Fibroblast of peridontal ligament (primary cell): Measurements from ENCODE around the gene ADI1.
"Not testable (repeated sequence)": the region's sequence is repeated elsewhere in the genome, so short reads cannot be mapped to it uniquely, and the experiment has no call there.

Source experiments
- DNase-seq: peaks from one replicate; pipeline ENCODE4 v3.0.0-alpha.2; 2010; ENCODE audit errors: extremely low read depth

Gene ADI1

DNA sequence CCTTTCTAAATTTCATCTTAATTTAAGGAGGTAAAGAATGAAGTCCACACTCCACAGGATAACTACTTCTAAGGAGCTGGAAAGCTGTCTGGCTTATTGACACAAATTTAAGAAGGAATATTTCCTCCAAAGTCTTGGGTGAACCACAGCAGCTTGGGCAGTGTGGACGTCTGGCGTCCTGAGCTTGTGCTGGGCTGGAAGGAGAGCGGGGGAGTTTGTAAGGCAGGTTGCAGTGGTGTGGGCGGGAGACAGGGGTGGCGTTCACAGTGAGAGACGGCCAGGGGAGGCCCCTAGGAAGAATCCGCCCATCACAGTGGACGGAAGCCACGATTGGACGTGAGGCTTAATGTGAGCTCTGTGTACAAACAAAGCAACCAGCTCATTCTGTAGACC is 25.7 kb downstream of the ADI1 start:
- peak; percentile 11 for DNase-seq

DNA sequence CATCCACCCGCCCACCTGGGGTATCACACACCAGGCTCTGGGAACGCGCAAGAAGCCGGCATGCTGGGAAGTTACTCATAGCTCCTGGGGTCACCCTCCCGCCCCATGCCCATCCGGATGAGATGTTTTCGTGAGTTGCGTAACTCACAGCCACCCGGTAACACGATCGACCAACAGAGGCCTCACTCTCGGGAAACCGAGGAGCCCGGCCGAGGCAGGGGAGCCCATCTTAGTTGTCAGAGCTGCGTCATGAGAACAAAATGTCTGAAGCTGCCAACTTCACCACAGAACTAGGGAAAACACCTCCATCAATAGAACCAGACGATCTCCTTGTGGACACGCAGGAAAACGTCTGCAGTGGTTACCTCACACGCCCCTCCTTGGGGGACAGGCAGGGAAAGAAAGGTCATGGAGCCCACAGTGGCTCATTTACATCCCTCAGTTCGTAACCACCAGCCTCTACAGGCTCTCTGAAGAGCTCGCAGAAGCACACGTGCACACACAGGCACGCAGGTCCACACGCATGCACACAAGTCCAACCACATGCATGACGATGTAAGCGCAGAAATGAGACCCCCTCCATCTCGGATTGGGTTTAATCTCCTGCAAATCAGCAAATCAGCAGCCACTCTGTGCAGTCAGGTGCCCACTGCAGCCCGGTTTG is 26.2 kb downstream of the ADI1 start:
- no peak for DNase-seq

DNA sequence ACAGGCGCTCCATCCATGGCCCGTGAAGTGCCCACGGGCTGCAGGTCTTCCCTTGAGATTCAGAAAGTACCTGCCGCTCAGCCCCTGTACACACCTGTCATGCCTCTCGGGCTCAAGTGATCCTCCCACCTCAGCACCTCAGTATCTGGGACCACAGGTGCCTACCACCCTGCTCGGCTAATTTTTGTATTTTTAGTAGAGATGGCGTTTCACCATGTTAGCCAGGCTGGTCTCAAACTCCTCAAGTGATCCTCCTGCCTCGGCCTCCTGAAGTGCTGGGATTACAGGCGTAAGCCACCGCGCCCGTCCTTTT is 26.9 kb downstream of the ADI1 start:
- not testable (repeated sequence) for DNase-seq

DNA sequence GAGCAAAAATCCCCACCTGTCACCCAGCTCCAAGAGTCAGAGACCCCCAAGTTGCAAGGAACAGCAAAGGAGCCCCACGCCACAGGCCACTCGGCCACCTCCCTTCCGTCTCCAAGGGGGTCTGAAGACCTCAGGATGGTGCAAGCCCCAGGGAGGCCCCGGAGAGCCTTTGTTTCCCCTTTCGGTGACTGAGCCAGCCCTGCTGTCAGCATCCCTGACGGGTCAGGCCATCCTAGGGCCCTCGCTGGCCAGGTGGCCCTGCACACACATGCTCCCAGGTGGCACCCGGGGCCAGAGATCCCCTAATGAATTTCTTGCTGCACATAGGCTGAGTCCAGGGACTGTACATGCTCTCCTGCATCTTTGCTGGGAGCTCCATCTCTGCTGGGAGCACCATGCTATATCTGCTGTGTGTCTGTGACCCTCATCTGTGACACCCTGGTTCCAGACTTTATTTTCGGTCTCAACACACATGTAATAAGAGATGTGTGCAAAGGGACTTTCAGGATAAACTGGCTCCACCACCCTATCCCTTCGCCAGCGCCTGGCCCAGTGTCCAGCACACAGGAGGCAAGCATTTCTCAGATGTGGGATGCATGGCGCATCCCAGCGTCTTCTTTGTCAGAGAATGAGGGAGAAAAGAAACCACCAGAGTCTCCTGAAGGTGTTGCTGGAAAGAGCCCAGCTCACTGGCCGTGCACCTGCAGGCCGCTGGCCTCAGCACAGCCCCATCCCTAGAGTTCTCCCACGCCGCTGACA is 27.4 kb downstream of the ADI1 start:
- no peak for DNase-seq

DNA sequence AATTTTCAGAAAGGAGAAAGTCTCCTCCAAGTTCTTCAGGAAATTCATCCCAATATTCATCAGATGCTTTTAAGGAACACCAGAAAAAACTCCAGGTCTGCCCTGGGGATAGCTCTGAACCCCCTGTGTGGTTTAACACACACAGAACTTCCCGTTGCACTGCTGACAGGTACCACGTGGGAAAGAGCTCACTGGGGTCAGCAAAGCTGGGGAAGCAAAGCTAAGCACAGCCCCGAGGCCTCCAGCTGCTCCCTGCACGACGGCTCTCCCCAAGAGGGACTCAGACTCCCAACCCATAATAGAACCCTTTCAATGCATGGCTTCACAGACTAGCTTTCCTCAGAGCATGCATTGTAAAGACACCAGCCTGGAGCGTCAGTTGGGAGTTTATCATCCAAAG is 28.0 kb downstream of the ADI1 start:
- no peak for DNase-seq

DNA sequence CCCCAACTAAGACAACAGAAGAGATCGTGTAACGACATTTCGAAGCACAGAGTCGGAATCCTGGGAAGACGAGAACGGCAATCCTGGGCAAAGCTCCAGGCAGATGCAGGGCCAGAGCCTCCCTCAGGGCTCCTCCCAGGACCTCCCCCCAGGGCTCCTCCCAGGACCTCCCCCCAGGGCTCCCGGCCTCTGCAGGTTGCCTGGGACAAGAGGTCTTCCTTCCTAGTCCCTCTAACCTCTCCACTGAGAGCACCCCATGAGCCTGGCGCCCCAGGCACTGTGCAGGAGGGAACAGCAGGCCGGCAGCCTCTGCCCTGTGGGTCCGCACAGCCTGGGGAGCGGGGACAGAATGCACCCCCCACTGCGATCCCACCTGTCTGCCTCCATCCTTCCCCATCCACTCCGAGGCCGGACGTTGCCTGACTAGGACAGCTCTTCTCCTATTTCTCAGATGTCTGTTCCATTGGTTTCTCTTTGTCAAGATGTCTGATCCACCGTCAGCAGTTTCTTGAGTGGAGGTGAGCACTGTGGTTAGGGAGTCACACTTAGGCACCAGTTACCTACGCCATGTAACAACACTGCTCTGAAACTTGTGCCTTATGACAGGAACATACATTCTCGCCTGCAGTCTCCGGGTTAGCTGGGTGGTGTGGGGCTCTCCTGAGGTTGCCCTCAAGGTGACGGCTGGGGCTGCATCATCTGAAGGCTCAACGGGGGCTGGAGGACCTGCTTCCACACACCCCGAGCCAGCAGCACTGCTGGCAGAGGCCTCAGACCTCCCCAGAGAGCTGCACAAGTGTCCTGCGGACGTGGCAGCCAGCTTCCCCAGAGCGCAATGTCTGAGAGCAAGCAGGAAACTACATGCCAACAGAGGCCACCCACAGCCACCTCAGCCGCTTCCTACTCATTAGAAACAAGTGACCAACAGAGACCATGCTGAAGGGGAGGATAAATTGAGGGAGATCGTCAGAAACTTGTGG is 28.9 kb downstream of the ADI1 start:
- no peak for DNase-seq

DNA sequence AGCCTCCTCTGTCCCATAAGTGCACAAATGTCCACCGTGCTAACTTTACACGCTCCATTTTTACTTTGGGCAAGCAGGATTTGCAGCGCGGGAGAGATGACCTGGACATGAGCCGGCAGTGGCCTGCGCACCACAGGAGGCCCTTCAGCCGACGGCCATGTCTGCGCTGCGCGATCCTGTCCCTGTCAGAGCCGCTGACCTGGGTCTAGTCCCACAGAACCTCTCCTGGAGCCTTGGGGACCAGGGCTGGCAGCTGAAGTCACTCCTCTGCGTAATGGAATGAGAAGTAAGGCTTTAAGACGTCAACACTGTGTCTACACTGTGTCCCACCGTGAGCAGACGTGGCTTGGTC is 29.6 kb downstream of the ADI1 start:
- no peak for DNase-seq

DNA sequence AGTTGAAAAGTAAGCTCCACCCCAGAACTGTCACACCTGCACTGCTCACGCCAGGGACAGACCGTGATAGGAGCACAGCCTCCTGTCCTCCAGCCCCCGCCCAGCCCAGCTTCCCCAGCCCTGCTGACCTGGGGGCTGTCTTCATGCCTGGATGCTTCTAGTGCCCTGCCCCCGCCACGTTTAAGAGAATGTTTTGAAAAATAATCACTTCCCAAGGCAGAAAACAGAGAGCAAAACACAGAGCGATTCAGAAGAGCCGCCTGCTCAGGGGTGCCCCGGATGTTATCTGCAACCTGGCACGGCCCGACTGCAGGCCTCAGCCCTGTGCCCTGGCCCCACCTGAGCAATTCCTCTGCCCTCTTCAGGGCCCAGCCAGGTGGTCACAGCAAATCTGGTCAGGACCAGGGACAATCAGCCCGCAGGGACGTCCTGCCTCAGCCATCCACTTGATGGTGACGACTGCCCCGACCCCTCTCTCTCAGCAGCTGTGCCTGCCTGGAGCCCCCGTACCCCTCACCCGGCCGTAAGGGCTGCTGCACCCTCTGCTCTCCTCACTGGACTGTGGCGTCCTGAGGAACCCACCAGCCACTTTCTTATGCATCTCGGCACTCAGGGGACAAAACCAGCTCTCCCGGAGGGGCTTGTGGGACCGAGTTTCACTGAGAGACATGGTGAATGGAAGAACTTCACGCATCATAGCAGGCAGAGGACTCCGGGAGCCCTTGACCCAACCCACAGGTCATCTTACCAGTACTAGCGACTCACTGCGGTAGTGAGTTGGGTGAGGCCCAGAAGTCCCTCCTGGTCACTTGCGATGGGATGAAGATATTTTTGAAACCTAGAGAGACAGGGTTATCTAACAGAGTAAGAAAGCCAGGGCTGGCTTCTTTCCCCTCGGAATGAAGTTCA is 30.2 kb downstream of the ADI1 start:
- DNase-seq: no peak

DNA sequence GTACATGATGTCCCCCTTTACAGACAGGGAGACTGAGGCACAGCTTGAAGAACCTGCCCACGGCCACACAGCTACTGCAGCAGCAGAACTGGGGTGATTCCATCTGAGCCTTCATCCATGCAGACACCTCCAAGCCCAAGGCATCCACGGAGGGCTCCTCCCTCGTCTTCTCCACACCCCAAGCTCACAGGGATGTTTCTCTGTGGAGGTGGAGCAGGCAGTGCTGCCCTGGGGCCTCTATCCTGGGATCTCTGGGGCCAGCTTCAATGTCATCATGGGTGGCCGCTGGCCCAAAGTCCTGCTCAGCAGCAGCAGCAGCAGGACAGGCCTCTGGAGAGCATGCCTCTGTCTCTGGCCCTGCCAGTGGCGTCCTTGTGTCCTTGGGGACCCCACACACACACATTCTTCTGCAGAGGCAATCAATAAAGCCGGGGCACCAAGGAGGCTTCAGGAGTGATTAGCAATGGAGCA is 31.2 kb downstream of the ADI1 start:
- no peak for DNase-seq

DNA sequence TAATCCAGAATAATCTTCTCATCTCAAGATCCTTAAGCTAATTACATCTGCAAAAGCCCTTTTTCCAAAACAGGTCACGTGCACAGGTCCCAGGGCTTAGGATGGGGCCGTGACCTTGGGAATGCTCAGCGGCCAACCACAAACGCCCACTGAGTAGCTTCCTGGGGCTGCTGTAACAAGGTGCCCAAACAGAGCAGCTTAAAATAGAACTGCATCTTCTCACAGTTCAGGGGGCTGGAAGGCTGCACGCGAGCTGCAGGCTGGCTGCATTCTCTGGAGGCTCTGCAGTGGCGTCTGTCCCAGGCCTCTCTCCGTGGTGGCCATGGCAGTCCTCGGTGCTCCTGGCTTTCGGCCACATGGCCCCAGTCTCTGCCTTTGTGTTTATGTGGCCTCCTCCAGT is 31.9 kb downstream of the ADI1 start:
- DNase-seq: no peak

DNA sequence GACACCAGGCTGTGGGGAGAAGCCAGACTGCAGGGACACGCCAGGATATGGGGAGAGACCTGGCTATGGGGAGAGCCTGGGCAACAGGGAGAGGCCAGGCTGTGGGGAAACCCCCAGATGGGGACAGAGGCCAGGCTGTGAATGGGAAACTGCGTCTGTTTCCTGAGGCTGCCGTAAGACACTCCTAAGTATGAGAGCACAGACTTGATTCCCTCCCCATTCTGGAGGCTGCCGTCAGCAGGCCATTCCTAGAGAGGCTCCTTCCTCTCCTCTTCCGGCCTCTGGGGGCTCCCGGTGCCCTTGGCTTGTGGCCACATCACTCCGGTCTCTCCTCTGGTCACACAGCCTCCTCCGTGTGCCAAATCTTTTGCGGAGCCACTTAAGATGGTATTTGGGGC is 32.3 kb downstream of the ADI1 start:
- DNase-seq: no peak

DNA sequence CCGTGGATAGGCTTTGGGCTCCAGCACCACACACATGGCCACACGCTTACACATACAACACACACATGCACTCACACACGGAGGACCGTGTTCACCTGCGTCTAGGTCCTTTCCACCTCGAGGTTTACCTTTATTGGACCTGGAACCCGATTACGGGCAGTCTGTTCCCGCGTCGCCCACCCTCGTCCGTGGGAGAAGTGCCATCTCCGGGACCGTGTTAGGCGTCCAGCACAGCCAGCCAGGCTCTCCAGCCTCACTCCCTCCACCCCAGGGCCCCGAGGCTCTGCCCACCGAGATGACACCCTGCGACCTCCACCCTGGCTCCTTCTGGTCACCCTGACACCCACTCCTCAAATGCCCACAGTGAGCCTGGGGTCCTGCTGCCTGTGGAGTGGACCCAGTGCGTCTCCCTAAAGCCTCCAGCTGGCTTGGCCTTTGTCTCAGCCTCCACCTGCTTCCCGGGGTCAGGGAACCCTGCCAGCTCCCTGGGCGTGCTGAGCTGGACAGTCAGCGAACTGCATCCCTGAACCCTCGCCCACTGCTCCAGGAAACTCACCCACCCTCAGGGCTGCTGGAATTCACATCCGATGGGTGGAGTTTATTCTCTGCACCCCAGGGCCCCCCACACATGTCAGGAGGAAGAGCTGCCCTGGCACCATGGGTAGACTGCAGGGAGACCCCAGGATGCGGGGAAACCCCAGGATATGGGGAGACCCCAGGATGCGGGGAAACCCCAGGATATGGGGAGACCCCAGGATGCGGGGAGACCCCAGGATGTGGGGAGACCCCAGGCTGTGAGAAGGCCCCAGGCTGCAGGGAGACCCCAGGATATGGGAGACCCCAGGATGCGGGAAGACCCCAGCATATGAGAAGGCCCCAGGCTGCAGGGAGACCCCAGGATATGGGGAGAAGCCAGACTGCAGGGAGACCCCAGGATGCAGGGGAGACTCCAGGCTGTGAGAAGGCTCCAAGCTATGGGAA is 33.0 kb downstream of the ADI1 start:
- no peak for DNase-seq

DNA sequence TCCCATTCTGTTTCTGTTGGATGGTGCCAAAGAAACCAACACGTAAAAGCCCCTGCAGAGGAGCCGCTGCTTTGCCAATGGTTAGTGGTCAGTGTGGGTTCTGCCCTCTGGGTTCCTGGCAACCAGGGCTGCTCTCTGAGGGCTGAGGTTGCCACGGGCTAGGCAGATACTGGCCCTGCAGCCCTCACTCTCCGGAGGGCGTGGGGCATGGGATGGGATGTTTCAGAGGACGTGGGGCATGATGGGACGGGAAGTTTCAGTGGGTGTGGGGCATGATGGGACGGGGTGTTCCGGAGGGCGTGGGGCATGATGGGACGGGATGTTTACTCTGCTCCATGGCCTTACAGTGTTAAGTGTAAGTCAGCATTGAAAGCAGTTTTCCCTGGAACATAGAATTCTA is 34.2 kb downstream of the ADI1 start:
- no peak for DNase-seq

DNA sequence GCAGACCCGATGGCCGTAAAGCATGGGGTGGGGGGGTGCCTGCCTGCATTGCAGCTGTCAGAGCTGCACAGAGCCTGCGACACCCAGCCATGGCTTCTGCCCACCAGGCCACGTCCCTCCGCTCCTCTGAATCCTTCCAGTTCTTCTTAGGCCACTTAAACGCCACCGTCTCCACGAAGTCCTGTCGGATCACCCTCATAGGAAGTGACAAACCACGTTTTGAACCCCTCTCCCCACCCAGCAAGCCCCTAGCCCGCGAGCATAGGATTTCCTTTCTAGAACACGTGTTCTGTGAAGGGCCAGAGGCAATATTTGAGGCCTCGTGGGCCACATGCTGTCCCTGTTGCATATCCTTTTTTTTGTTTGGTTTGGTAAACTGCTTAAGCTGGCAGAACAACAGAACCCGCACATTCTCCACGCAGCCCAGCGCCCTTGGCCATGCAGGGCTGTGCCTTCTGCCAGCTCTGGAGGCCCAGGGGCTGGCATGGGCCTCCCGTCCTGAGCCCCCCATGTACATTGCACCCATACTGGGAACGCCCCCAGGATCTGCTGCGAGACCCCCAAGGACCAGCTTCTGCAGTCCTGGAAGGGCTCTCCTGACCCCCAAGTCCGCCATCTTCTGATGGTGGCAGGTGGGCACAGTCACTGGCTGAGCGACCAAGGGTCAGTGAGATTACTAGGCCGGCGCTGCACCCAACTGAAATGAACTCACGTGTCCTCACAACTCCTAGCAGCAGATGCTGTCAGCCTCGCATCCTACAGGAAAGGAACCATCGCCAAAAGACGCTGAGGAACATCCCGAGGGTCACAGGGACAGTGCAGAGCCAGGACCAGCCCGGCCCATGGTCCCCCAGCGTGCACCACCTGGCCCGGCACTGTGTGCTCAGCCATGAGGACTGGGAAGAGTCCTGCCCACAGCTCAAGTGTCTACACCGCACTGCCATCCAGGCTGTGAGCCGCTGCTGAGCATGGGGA is 35.1 kb downstream of the ADI1 start:
- DNase-seq: no peak

DNA sequence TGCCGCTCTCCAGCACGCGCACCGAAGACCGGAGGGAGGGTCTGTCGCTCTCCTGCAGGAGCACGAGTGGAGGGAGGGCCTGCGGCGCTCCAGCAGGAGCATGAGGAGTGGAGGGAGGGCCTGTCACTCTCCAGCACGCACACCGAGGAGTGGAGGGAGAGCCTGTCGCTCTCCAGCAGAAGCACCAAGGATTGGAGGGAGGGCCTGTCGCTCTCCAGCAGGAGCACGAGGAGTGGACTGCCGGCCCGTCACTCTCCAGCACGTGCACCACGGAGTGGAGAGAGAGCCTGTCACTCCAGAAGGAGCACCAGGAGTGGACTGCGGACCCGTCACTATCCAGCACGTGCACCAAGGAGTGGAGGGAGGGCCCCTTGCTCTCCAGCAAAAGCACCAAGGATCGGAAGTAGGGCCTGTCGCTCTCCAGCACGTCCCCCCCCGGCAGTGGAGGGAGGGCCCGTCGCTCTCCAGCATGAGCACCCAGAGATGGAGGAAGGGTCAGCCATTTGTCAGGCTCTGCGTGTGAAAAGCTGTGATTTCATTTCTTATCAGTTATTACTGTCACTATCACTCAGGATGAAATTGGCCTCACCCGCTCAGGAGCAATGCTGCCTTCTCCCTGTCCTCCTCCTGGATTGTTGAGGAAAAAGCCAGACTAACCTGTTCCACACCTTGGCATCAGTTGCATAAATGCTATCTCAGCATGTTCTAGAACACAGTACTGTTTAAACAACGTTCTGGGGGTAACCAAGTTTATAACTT is 35.9 kb downstream of the ADI1 start:
- DNase-seq: peak; percentile 67

DNA sequence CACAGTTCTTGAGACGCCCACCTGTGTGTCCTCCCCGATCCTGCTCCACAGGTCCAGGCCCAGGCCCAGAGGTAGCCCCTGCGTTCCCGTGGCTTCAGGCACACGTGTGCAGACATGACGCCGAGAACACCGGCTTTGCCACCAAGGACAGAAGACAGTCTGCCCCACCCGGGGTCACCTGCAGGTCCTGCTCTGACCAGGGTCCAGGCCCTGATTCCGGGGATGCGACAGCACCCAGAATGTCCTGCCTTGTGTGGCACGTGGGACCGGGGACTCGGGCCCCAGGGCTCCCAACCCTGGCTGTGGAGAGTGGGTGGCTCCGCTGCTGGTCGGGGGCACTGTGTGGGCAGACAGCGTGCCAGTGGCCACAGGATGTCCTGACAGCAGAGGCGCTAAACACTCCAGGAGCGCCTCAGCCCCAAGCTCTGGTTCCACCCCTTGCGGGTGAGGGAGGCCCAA is 36.9 kb downstream of the ADI1 start:
- no peak for DNase-seq

DNA sequence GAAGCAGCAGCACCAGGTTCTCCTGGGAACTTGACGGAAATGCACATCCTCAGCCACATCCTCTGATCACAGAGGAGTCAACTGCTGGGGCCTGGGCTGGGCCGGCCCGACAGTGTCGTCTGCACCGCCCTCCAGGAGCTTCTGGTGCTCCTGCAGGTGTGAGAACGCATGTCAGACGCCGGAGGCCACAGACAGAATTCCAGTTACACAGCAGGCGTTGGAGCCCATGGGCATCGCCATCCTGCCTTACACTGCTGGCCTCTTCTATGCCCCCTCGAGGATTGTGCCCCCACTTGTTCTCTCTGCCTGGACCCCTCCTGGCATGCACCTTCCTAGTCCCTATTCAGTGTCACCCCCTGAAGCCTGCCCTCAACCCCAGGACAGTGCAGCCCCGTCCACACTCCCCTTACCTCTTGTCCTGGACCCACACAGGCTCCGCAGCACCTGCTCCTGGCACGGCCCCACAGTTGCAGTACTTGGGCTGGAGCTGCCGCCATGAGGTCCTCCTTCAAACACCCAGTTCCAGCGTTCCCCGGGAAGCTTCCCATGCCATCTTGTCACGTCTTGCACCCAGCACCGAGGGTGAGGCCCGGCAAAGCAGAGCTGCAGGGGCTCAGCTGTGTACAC is 37.5 kb downstream of the ADI1 start:
- no peak for DNase-seq

DNA sequence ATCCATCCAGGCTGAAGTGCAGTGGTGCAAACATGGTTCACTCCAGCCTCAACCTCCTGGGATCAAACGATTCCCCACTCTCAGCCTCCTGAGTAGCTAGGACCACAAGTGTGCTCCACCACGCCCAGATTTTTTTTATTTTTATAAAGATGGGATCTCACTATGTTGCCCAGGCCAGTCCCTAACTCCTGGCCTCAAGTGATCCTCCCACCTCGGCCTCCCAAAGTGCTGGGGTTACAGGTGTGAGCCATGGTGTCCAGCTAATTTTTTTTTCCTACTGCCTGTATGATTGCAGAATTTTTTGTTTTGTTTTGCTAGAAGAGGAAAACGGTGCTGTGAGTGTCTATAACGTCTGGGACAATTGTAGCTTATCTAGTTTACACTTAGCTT is 38.3 kb downstream of the ADI1 start:
- DNase-seq: no peak
